H9 (cell line): ENCODE measurements around the gene CAT. TPM values are rescaled to one million over a fixed set of nuclear protein-coding genes. Genes with fewer than 3 reads are reported as not detected.

Source experiments
- DNase-seq: peaks from one replicate; pipeline ENCODE4 v3.0.0-alpha.2; 2017
- H2AFZ ChIP-seq: one replicate; pipeline ENCODE4 v1.6.1; 2013; ENCODE audit warnings: mild to moderate bottlenecking, low read length, control low read depth, moderate library complexity
- H2AK5ac ChIP-seq: 2 replicates; pipeline ENCODE4 v1.6.1; 2013; ENCODE audit warnings: low read length, control low read depth, mixed read lengths; ENCODE audit not compliant: insufficient read length
- H2BK120ac ChIP-seq: one replicate; pipeline ENCODE4 v1.6.1; 2013; ENCODE audit warnings: low read depth, mild to moderate bottlenecking, low read length, control low read depth, inconsistent platforms; ENCODE audit not compliant: poor library complexity, severe bottlenecking
- H2BK12ac ChIP-seq: 2 replicates; pipeline ENCODE4 v1.6.1; 2013; ENCODE audit warnings: low read length, control low read depth, mixed read lengths, low read depth; ENCODE audit not compliant: insufficient read length
- H2BK15ac ChIP-seq: 2 replicates; pipeline ENCODE4 v1.6.1; 2013; ENCODE audit warnings: low read depth, low read length, control low read depth
- H2BK20ac ChIP-seq: one replicate; pipeline ENCODE4 v1.6.1; 2013; ENCODE audit warnings: low read depth, mild to moderate bottlenecking, low read length, control low read depth, inconsistent platforms; ENCODE audit not compliant: poor library complexity, severe bottlenecking
- H2BK5ac ChIP-seq: 2 replicates; pipeline ENCODE4 v1.6.1; 2013; ENCODE audit warnings: low read length, control low read depth, mixed read lengths; ENCODE audit not compliant: insufficient read length
- H3K14ac ChIP-seq: 2 replicates; pipeline ENCODE4 v1.6.1; 2013; ENCODE audit warnings: low read length, control low read depth; ENCODE audit not compliant: insufficient read depth
- H3K18ac ChIP-seq: 2 replicates; pipeline ENCODE4 v1.6.1; 2013; ENCODE audit warnings: low read depth, mild to moderate bottlenecking, mixed read lengths, low read length, control low read depth; ENCODE audit not compliant: insufficient read length
- H3K23ac ChIP-seq: 2 replicates; pipeline ENCODE4 v1.6.1; 2013; ENCODE audit warnings: low read length, control low read depth, mixed read lengths, low read depth; ENCODE audit not compliant: insufficient read length
- H3K23me2 ChIP-seq: 2 replicates; pipeline ENCODE4 v1.6.1; 2013; ENCODE audit warnings: low read depth, mild to moderate bottlenecking, mixed read lengths, low read length, control low read depth; ENCODE audit not compliant: insufficient read length, poor library complexity, severe bottlenecking
- H3K27ac ChIP-seq: 2 replicates; pipeline ENCODE4 v1.5.1; 2013; ENCODE audit warnings: low read length, control low read depth, mixed read lengths, low read depth; ENCODE audit not compliant: insufficient read length
- H3K27me3 ChIP-seq: 2 replicates; pipeline ENCODE4 v1.6.1; 2013; ENCODE audit warnings: low read length, control low read depth, inconsistent platforms; ENCODE audit not compliant: insufficient read depth
- H3K4ac ChIP-seq: 2 replicates; pipeline ENCODE4 v1.6.1; 2013; ENCODE audit warnings: low read depth, mild to moderate bottlenecking, control low read depth, inconsistent platforms, low read length, moderate library complexity
- H3K4me1 ChIP-seq: 2 replicates; pipeline ENCODE4 v1.6.1; 2013; ENCODE audit warnings: low read length, control low read depth, inconsistent platforms; ENCODE audit not compliant: insufficient read depth
- H3K4me2 ChIP-seq: 2 replicates; pipeline ENCODE4 v1.6.1; 2013; ENCODE audit warnings: low read length, control low read depth, mixed read lengths; ENCODE audit not compliant: insufficient read length, insufficient read depth
- H3K56ac ChIP-seq: 2 replicates; pipeline ENCODE4 v1.6.1; 2013; ENCODE audit warnings: low read depth, mild to moderate bottlenecking, mixed read lengths, low read length, control low read depth; ENCODE audit not compliant: insufficient read length
- H3K79me1 ChIP-seq: 2 replicates; pipeline ENCODE4 v1.6.1; 2013; ENCODE audit warnings: low read depth, mild to moderate bottlenecking, moderate library complexity, low read length, control low read depth, inconsistent platforms; ENCODE audit not compliant: insufficient read depth, poor library complexity, severe bottlenecking
- H3K79me2 ChIP-seq: 2 replicates; pipeline ENCODE4 v1.6.1; 2013; ENCODE audit warnings: low read length, control low read depth, inconsistent platforms; ENCODE audit not compliant: insufficient read depth
- H3K9ac ChIP-seq: 2 replicates; pipeline ENCODE4 v1.6.1; 2013; ENCODE audit warnings: low read length, control low read depth, mixed read lengths; ENCODE audit not compliant: insufficient read length; ENCODE audit errors: extremely low read depth
- H3K9me3 ChIP-seq: one replicate; pipeline ENCODE4 v1.6.1; 2013; ENCODE audit warnings: low read depth, low read length, inconsistent platforms; ENCODE audit not compliant: control insufficient read depth
- H3T11ph ChIP-seq: one replicate; pipeline ENCODE4 v1.6.1; 2013; ENCODE audit warnings: mild to moderate bottlenecking, low read length, control low read depth, inconsistent platforms
- H4K20me1 ChIP-seq: one replicate; pipeline ENCODE4 v1.6.1; 2013; ENCODE audit not compliant: control insufficient read depth, insufficient read length, insufficient read depth
- H4K5ac ChIP-seq: 2 replicates; pipeline ENCODE4 v1.6.1; 2013; ENCODE audit warnings: low read depth, mild to moderate bottlenecking, mixed read lengths, low read length, control low read depth; ENCODE audit not compliant: insufficient read length
- H4K8ac ChIP-seq: replicated peaks from 2 replicates; pipeline ENCODE4 v1.6.1; 2013; ENCODE audit warnings: low read length, control low read depth, mixed read lengths, low read depth; ENCODE audit not compliant: insufficient read length
- H4K91ac ChIP-seq: 2 replicates; pipeline ENCODE4 v1.6.1; 2013; ENCODE audit warnings: low read depth, mild to moderate bottlenecking, moderate library complexity, mixed read lengths, low read length, control low read depth; ENCODE audit not compliant: insufficient read length
- H3K27ac Mint-ChIP-seq, 3 experiments: 2 replicates in 2 of 3; 3 replicates in 1 of 3; pipeline ENCODE4 v1.8.0; 2020 to 2021; ENCODE audit warnings: mixed read lengths in 3 of 3, mild to moderate bottlenecking in 1 of 3, moderate library complexity in 1 of 3
- H3K27me3 Mint-ChIP-seq: 2 replicates; pipeline ENCODE4 v1.8.0; 2021; ENCODE audit warnings: low read depth, mild to moderate bottlenecking, moderate library complexity, mixed read lengths
- H3K36me3 Mint-ChIP-seq, 3 experiments: 2 replicates in 2 of 3; 3 replicates in 1 of 3; pipeline ENCODE4 v1.8.0; 2020 to 2021; ENCODE audit warnings: low read depth in 3 of 3, mixed read lengths in 3 of 3; ENCODE audit not compliant: insufficient read depth in 1 of 3
- H3K4me1 Mint-ChIP-seq, 2 experiments: 2 replicates each; pipeline ENCODE4 v1.8.0; 2020; ENCODE audit warnings: mixed read lengths in 2 of 2
- H3K4me3 Mint-ChIP-seq, 2 experiments: 2 replicates in 1 of 2; 3 replicates in 1 of 2; pipeline ENCODE4 v1.8.0; 2020 to 2021; ENCODE audit warnings: mild to moderate bottlenecking in 2 of 2, mixed read lengths in 2 of 2, moderate library complexity in 1 of 2
- H3K9me3 Mint-ChIP-seq, 2 experiments: 2 replicates in 1 of 2; 3 replicates in 1 of 2; pipeline ENCODE4 v1.8.0; 2020; ENCODE audit warnings: mild to moderate bottlenecking in 2 of 2, mixed read lengths in 2 of 2, moderate library complexity in 1 of 2
- total RNA-seq: library from RNA; stranded (reverse); gene quantifications from 2 replicates; pipeline ENCODE4 v1.2.1, GENCODE V29; 2021
- TF ChIP-seq, protein P1 (sequence below): fragments of 200-600 bp; sonication (generic); conservative IDR thresholded peaks from 3 replicates; pipeline ENCODE4 v1.8.0; 2021; ENCODE audit warnings: antibody characterized with exemption, mild to moderate bottlenecking

The CAT gene
- total RNA-seq, 1 experiment from 2014 or later: 9.9 TPM

DNA sequence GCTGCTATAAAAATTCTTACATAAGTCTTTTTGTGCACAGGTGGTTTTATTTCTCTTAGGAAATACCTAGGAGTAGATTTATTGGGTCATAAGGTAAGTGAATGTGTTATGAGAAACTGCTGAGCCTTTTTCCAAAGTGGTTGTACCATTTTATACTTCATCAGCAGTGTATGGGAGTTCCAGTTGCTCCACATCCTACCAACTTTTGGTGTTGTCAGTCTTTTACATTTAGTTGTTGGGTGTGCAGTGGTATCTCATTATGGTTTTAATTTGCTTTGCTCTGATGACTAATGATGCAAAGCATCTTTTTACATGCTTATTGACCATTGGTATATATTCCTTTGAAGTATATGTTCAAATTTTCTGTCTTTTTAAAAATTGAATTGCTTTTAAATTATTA lies 3.1 kb downstream of the CAT start:
- H3K23me2 ChIP-seq: no peaks in the 10 kb centered on the region
- H3K27me3 Mint-ChIP-seq: no peaks in the 10 kb centered on the region; the same call in none of the 2 replicates
- no peak overlapping the region for H2BK120ac ChIP-seq
- H3K9me3 Mint-ChIP-seq: peaks cover 12 to 18% of the 10 kb centered on the region in 2 experiments; a peak in 3 of 5 replicates
- H3K27ac ChIP-seq: no peak overlapping the region
- no peaks in the 10 kb centered on the region for H4K20me1 ChIP-seq
- H3K27ac Mint-ChIP-seq: no peak overlapping the region
- H3K79me2 ChIP-seq: no peaks in the 10 kb centered on the region
- no peaks in the 10 kb centered on the region for H3K27me3 ChIP-seq
- H2BK5ac ChIP-seq: no peak overlapping the region
- H3K79me1 ChIP-seq: no peaks in the 10 kb centered on the region
- H4K5ac ChIP-seq: no peak overlapping the region
- H3K9me3 ChIP-seq: no peaks in the 10 kb centered on the region
- TF ChIP-seq, protein P1, sequence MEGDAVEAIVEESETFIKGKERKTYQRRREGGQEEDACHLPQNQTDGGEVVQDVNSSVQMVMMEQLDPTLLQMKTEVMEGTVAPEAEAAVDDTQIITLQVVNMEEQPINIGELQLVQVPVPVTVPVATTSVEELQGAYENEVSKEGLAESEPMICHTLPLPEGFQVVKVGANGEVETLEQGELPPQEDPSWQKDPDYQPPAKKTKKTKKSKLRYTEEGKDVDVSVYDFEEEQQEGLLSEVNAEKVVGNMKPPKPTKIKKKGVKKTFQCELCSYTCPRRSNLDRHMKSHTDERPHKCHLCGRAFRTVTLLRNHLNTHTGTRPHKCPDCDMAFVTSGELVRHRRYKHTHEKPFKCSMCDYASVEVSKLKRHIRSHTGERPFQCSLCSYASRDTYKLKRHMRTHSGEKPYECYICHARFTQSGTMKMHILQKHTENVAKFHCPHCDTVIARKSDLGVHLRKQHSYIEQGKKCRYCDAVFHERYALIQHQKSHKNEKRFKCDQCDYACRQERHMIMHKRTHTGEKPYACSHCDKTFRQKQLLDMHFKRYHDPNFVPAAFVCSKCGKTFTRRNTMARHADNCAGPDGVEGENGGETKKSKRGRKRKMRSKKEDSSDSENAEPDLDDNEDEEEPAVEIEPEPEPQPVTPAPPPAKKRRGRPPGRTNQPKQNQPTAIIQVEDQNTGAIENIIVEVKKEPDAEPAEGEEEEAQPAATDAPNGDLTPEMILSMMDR: no peak
- no peak overlapping the region for H3K23ac ChIP-seq
- no peak overlapping the region for H2AFZ ChIP-seq
- no peak overlapping the region for H2BK12ac ChIP-seq
- H3K4me3 Mint-ChIP-seq: no peak overlapping the region
- H3T11ph ChIP-seq: no peak overlapping the region
- no peak overlapping the region for H3K4ac ChIP-seq
- no peak overlapping the region for H3K56ac ChIP-seq
- H3K4me2 ChIP-seq: no peak overlapping the region
- peaks cover 2 to 20% (median 19%) of the 10 kb centered on the region in 3 experiments; a peak in 6 of 7 replicates for H3K36me3 Mint-ChIP-seq
- H2BK20ac ChIP-seq: no peak overlapping the region
- no peak overlapping the region for H2AK5ac ChIP-seq
- H3K4me1 Mint-ChIP-seq: peaks cover 4 to 10% of the 10 kb centered on the region in 2 experiments
- H4K8ac ChIP-seq: no peak overlapping the region
- no peak overlapping the region for H3K14ac ChIP-seq
- H3K9ac ChIP-seq: no peak overlapping the region
- H2BK15ac ChIP-seq: no peak overlapping the region
- DNase-seq: no peak
- no peak overlapping the region for H4K91ac ChIP-seq
- no peak overlapping the region for H3K18ac ChIP-seq
- no peaks in the 10 kb centered on the region for H3K4me1 ChIP-seq
